GM06990 (cell line): Measurements from ENCODE around the gene SPDYE3.
"Not testable (repeated sequence)": the region's sequence is repeated elsewhere in the genome, so short reads cannot be mapped to it uniquely, and the experiment has no call there.

ENCODE experiments used
- DNase-seq: peaks from one replicate; pipeline ENCODE4 v3.0.0-alpha.2; 2011; ENCODE audit not compliant: insufficient read length; ENCODE audit errors: extremely low read depth
- H3K27me3 ChIP-seq: replicated peaks from 2 replicates; pipeline ENCODE4 v1.6.0; 2011; ENCODE audit warnings: low read length; ENCODE audit not compliant: control insufficient read depth, insufficient read depth
- H3K36me3 ChIP-seq: 2 replicates; pipeline ENCODE4 v1.5.1; 2011; ENCODE audit warnings: low read length; ENCODE audit not compliant: control insufficient read depth, insufficient read depth
- H3K4me3 ChIP-seq: replicated peaks from 2 replicates; pipeline ENCODE4 v1.5.1; 2011; ENCODE audit warnings: low read depth, mild to moderate bottlenecking, control low read depth, low read length
- TF ChIP-seq, protein P1 (sequence below): IDR thresholded peaks from 2 replicates; pipeline ENCODE4 v1.5.1; 2011; ENCODE audit warnings: low read length, control low read depth, mild to moderate bottlenecking, inconsistent platforms; ENCODE audit not compliant: insufficient read depth, poor library complexity, severe bottlenecking

The SPDYE3 gene

DNA sequence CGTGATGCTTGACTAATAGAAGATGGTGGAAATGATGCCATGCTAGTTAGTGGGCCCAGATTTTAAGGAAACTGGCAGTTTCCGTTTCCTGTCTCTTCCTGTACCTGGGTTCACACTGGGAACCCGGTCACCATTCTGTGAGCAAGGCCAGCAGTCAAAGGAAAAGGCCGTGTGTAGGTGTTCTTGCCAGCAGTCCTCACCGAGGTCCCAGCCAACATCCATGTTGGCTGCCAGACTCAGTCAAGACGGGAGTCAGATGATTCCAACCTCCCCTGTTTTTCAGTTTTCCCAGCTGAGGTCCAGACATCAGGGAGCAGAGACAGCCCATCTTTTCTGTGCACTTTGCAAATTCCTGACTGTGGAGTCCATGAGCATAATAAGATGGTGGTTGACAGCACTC lies 35.3 kb downstream of the SPDYE3 start:
- Histone ChIP-seq H3K27me3 (no peaks in the 10 kb centered on the region), H3K36me3 (peaks cover 17% of the 10 kb centered on the region), H3K4me3 (no peak overlapping the region)
- no peak for DNase-seq
- TF ChIP-seq, protein P1, sequence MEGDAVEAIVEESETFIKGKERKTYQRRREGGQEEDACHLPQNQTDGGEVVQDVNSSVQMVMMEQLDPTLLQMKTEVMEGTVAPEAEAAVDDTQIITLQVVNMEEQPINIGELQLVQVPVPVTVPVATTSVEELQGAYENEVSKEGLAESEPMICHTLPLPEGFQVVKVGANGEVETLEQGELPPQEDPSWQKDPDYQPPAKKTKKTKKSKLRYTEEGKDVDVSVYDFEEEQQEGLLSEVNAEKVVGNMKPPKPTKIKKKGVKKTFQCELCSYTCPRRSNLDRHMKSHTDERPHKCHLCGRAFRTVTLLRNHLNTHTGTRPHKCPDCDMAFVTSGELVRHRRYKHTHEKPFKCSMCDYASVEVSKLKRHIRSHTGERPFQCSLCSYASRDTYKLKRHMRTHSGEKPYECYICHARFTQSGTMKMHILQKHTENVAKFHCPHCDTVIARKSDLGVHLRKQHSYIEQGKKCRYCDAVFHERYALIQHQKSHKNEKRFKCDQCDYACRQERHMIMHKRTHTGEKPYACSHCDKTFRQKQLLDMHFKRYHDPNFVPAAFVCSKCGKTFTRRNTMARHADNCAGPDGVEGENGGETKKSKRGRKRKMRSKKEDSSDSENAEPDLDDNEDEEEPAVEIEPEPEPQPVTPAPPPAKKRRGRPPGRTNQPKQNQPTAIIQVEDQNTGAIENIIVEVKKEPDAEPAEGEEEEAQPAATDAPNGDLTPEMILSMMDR: no peak

DNA sequence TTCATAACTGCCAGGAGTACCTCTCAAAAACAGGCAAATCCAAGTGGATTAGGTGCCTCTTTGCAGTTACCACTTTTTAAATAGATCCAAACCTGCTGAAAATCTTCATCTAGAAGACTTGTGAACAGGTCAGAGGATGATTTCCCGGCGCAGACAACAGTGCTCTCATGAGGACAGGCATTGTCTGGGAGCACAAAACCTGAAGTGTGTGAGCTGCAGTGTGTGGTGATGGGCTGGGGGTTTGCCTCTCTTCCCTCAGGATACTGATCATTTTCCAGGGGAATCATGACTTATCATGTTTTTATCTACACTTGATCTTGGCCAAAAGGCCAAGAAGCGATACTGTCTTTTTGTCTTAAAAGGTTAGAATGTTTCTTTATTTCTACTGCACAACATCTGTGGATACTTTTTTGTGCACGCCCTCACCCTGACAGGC lies 36.6 kb downstream of the SPDYE3 start:
- peaks cover 18% of the 10 kb centered on the region for H3K36me3 ChIP-seq
- H3K27me3 ChIP-seq, DNase-seq, H3K4me3 ChIP-seq: not testable (repeated sequence)

DNA sequence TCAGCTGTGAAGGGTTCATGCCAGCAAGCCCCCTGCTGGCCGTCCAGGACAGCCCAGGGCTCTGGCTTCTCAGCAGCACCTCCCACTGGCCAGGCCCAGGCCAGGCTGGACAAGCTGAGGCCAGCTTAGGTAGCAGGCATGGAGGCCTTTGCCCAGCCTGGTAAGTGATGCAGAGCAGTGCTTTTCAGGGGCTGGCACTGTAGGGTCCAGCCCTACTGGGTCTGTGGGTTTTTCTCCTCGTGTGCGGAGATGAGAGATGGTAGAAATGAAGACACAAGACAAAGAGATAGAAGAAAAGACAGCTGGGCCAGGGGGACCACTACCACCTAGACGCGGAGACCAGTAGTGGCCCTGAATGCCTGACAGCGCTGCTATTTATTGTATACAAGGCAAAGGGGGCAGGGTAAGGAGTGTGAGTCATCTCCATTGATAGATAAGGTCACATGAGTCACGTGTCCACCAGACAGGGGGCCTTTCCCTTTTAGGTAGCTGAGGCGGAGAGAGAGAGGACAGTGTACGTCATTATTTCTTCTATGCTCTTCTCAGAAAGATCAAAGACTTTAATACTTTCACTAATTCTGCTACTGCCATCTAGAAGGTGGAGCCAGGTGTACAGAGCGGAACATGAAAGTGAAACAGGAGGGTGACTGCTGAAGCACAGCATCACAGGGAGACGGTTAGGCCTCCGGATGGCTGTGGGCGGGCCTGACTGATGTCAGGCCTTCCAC lies 37.2 kb downstream of the SPDYE3 start:
- H3K36me3 ChIP-seq: peaks cover 20% of the 10 kb centered on the region
- peak; percentile 68 for DNase-seq

GRCh38 chr7:100345288-100345672 lies 37.8 kb downstream of the SPDYE3 start:
- TF ChIP-seq, protein P1: peak; percentile 44
- DNase-seq, H3K27me3 ChIP-seq, H3K4me3 ChIP-seq: not testable (repeated sequence)
- peaks cover 20% of the 10 kb centered on the region for H3K36me3 ChIP-seq

More for the DNA sequence above, 37.2 kb downstream of the SPDYE3 start:
- TF ChIP-seq, protein P1: peak; percentile 56
- H3K4me3 ChIP-seq, H3K27me3 ChIP-seq: not testable (repeated sequence)

DNA sequence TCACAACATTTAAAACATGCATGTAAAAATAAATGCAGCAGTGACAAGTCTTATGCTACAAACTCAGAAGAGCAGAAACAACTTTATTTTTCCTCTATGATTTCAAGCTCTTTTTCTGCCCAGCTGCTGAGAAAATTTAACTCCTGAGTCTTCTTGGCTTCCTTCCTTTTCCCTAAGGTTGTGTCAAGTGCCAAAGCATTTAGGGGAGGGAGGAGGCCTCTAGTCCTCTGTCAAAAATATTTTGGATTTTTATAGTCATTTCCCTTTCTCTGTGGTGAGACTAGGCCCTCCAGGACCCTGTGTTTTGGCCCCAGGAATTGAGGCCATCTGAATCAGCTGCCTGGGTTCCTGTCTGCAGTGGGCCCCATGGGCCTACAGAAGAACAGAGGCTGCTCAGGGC lies 39.4 kb downstream of the SPDYE3 start:
- H3K27me3 ChIP-seq: no peaks in the 10 kb centered on the region
- H3K4me3 ChIP-seq: no peak overlapping the region
- peaks cover 26% of the 10 kb centered on the region for H3K36me3 ChIP-seq
- no peak for DNase-seq
- TF ChIP-seq, protein P1: no peak

DNA sequence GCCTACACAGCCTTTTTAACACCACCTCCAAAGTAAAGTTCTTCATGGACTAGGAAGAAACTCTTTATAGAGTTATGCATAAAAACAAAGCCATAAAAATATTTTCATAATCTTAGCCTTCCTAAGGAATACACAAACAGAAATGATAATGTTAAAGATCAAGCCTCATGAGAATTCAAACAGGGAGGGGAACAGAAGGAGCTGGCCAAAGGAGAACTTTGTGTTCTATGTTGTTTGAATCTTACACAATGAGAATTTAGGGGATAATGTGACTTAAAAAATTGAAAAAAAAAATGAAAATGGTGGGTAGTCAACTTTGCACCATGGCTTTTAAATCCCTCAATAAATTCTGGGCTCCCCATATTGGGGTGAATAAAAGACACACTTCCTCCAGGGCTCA lies 41.3 kb downstream of the SPDYE3 start:
- no peaks in the 10 kb centered on the region for H3K27me3 ChIP-seq
- H3K36me3 ChIP-seq: peaks cover 34% of the 10 kb centered on the region
- TF ChIP-seq, protein P1: no peak
- no peak overlapping the region for H3K4me3 ChIP-seq
- DNase-seq: no peak
